GM23338 (cell line): ENCODE data around the gene BEND5. TPM values are rescaled to one million over a fixed set of nuclear protein-coding genes. Genes with fewer than 3 reads are reported as not detected.

ENCODE experiments used
- ATAC-seq: fragments of 200-7000 bp; cut with Tn5 transposase; 3 replicates; pipeline ENCODE4 v1.9.1; 2020
- DNase-seq: peaks from one replicate; pipeline ENCODE4 v3.0.0-alpha.2; 2015; ENCODE audit warnings: low spot score
- H2AFZ ChIP-seq: fragments of 200-600 bp; sonication (generic); 2 replicates; pipeline ENCODE4 v1.8.0; 2016; ENCODE audit warnings: antibody characterized with exemption, mild to moderate bottlenecking, moderate library complexity
- H3F3A ChIP-seq: fragments of 200-600 bp; sonication (generic); replicated peaks from 2 replicates; pipeline ENCODE4 v1.8.0; 2017; ENCODE audit warnings: antibody characterized with exemption, mixed run types, low read depth
- H3K27ac ChIP-seq: fragments of 200-600 bp; sonication (generic); 2 replicates; pipeline ENCODE4 v1.6.1; 2016; ENCODE audit warnings: low read depth
- H3K27me3 ChIP-seq: fragments of 200-600 bp; sonication (generic); 2 replicates; pipeline ENCODE4 v1.8.0; 2016; ENCODE audit warnings: mild to moderate bottlenecking, mixed run types, moderate library complexity; ENCODE audit not compliant: insufficient read depth
- H3K36me3 ChIP-seq: fragments of 200-600 bp; sonication (generic); 2 replicates; pipeline ENCODE4 v1.8.0; 2016; ENCODE audit warnings: mild to moderate bottlenecking; ENCODE audit not compliant: insufficient read depth
- H3K4me1 ChIP-seq: fragments of 200-600 bp; sonication (generic); 2 replicates; pipeline ENCODE4 v1.8.0; 2016; ENCODE audit warnings: mild to moderate bottlenecking, moderate library complexity; ENCODE audit not compliant: insufficient read depth
- H3K4me2 ChIP-seq: fragments of 200-600 bp; sonication (generic); 2 replicates; pipeline ENCODE4 v1.7.1; 2017; ENCODE audit warnings: mixed run types
- H3K4me3 ChIP-seq: fragments of 200-600 bp; sonication (generic); 2 replicates; pipeline ENCODE4 v1.6.1; 2016; ENCODE audit warnings: mixed run types
- H3K79me2 ChIP-seq: fragments of 200-600 bp; sonication (generic); replicated peaks from 2 replicates; pipeline ENCODE4 v1.8.0; 2017; ENCODE audit warnings: mild to moderate bottlenecking; ENCODE audit not compliant: insufficient read depth
- H3K9me2 ChIP-seq: fragments of 200-600 bp; sonication (generic); 2 replicates; pipeline ENCODE4 v1.8.0; 2017; ENCODE audit not compliant: insufficient read depth
- H4K20me1 ChIP-seq: fragments of 200-600 bp; sonication (generic); replicated peaks from 2 replicates; pipeline ENCODE4 v1.8.0; 2017; ENCODE audit warnings: mild to moderate bottlenecking; ENCODE audit not compliant: insufficient read depth
- H3K27ac Mint-ChIP-seq: 2 replicates; pipeline ENCODE4 v1.8.0; 2020; ENCODE audit warnings: inconsistent platforms, mild to moderate bottlenecking, moderate library complexity, mixed read lengths
- H3K27me3 Mint-ChIP-seq: 3 replicates; pipeline ENCODE4 v1.8.0; 2022; ENCODE audit warnings: low read depth, mild to moderate bottlenecking, moderate library complexity, mixed read lengths, inconsistent platforms; ENCODE audit not compliant: insufficient read depth, poor library complexity
- H3K36me3 Mint-ChIP-seq: 3 replicates; pipeline ENCODE4 v1.8.0; 2021; ENCODE audit warnings: low read depth, mild to moderate bottlenecking, inconsistent platforms, moderate library complexity, mixed read lengths
- H3K4me1 Mint-ChIP-seq: 3 replicates; pipeline ENCODE4 v1.8.0; 2020; ENCODE audit warnings: mild to moderate bottlenecking, inconsistent platforms, mixed read lengths
- H3K4me3 Mint-ChIP-seq: 3 replicates; pipeline ENCODE4 v1.8.0; 2021; ENCODE audit warnings: moderate library complexity, mild to moderate bottlenecking, inconsistent platforms, mixed read lengths
- H3K9me3 Mint-ChIP-seq: 3 replicates; pipeline ENCODE4 v1.8.0; 2020; ENCODE audit warnings: moderate library complexity, mild to moderate bottlenecking, inconsistent platforms, mixed read lengths
- EZH2phosphoT487 ChIP-seq: fragments of 200-600 bp; sonication (generic); IDR thresholded peaks from one replicate; pipeline ENCODE4 v1.8.1; 2018; ENCODE audit warnings: antibody characterized with exemption; ENCODE audit not compliant: unreplicated experiment
- JUNB ChIP-seq: IDR thresholded peaks from one replicate; pipeline ENCODE4 v1.6.1; 2016; ENCODE audit warnings: antibody characterized with exemption; ENCODE audit not compliant: unreplicated experiment
- NANOG ChIP-seq: IDR thresholded peaks from 2 replicates; pipeline ENCODE4 v1.6.1; 2016; ENCODE audit warnings: antibody characterized with exemption, borderline replicate concordance
- STAT1 ChIP-seq: IDR thresholded peaks from one replicate; pipeline ENCODE4 v1.6.1; 2016; ENCODE audit warnings: antibody characterized with exemption; ENCODE audit not compliant: unreplicated experiment
- polyA plus RNA-seq: library from polyadenylated mRNA; unstranded; fragments of >200 nt; fragmentation: Nextera tagmentation; extraction: Ambion mirVana; gene quantifications from 2 replicates; pipeline ENCODE4 v1.2.1, GENCODE V29; 2016
- total RNA-seq: library from RNA; depleted of rRNA; stranded (reverse); fragments of >200 nt; shearing (Covaris generic); gene quantifications from 2 replicates; pipeline ENCODE4 v1.2.3, GENCODE V29; 2014
- TF ChIP-seq, protein P1 (sequence below): fragments of 250-450 bp; sonication (Bioruptor Pico); IDR thresholded peaks from 2 replicates; pipeline ENCODE4 v1.5.0; 2020; ENCODE audit warnings: mild to moderate bottlenecking, moderate library complexity
- TF ChIP-seq, protein P2 (sequence below): IDR thresholded peaks from one replicate; pipeline ENCODE4 v1.6.1; 2018; ENCODE audit warnings: antibody characterized with exemption; ENCODE audit not compliant: unreplicated experiment
- TF ChIP-seq, protein P3 (sequence below), 2 experiments: fragments of 200-600 bp in 1 of 2; sonication (generic) in 1 of 2; conservative IDR thresholded peaks; 2 replicates each; pipeline versions ENCODE4 v1.5.1 to v1.6.1; 2016 to 2017; ENCODE audit warnings: antibody characterized with exemption in 2 of 2, low read depth in 2 of 2, mild to moderate bottlenecking in 2 of 2, moderate library complexity in 1 of 2
- TF ChIP-seq, protein P4 (sequence below): IDR thresholded peaks from 2 replicates; pipeline ENCODE4 v1.6.1; 2016; ENCODE audit warnings: antibody characterized with exemption

Gene BEND5
- total and polyA plus RNA-seq, 2 experiments from 2014 or later = 6.8 to 12.3 TPM

GRCh38 chr1:48753293-48753692, 23.4 kb downstream of the BEND5 start (continued):
- TF ChIP-seq, protein P1, sequence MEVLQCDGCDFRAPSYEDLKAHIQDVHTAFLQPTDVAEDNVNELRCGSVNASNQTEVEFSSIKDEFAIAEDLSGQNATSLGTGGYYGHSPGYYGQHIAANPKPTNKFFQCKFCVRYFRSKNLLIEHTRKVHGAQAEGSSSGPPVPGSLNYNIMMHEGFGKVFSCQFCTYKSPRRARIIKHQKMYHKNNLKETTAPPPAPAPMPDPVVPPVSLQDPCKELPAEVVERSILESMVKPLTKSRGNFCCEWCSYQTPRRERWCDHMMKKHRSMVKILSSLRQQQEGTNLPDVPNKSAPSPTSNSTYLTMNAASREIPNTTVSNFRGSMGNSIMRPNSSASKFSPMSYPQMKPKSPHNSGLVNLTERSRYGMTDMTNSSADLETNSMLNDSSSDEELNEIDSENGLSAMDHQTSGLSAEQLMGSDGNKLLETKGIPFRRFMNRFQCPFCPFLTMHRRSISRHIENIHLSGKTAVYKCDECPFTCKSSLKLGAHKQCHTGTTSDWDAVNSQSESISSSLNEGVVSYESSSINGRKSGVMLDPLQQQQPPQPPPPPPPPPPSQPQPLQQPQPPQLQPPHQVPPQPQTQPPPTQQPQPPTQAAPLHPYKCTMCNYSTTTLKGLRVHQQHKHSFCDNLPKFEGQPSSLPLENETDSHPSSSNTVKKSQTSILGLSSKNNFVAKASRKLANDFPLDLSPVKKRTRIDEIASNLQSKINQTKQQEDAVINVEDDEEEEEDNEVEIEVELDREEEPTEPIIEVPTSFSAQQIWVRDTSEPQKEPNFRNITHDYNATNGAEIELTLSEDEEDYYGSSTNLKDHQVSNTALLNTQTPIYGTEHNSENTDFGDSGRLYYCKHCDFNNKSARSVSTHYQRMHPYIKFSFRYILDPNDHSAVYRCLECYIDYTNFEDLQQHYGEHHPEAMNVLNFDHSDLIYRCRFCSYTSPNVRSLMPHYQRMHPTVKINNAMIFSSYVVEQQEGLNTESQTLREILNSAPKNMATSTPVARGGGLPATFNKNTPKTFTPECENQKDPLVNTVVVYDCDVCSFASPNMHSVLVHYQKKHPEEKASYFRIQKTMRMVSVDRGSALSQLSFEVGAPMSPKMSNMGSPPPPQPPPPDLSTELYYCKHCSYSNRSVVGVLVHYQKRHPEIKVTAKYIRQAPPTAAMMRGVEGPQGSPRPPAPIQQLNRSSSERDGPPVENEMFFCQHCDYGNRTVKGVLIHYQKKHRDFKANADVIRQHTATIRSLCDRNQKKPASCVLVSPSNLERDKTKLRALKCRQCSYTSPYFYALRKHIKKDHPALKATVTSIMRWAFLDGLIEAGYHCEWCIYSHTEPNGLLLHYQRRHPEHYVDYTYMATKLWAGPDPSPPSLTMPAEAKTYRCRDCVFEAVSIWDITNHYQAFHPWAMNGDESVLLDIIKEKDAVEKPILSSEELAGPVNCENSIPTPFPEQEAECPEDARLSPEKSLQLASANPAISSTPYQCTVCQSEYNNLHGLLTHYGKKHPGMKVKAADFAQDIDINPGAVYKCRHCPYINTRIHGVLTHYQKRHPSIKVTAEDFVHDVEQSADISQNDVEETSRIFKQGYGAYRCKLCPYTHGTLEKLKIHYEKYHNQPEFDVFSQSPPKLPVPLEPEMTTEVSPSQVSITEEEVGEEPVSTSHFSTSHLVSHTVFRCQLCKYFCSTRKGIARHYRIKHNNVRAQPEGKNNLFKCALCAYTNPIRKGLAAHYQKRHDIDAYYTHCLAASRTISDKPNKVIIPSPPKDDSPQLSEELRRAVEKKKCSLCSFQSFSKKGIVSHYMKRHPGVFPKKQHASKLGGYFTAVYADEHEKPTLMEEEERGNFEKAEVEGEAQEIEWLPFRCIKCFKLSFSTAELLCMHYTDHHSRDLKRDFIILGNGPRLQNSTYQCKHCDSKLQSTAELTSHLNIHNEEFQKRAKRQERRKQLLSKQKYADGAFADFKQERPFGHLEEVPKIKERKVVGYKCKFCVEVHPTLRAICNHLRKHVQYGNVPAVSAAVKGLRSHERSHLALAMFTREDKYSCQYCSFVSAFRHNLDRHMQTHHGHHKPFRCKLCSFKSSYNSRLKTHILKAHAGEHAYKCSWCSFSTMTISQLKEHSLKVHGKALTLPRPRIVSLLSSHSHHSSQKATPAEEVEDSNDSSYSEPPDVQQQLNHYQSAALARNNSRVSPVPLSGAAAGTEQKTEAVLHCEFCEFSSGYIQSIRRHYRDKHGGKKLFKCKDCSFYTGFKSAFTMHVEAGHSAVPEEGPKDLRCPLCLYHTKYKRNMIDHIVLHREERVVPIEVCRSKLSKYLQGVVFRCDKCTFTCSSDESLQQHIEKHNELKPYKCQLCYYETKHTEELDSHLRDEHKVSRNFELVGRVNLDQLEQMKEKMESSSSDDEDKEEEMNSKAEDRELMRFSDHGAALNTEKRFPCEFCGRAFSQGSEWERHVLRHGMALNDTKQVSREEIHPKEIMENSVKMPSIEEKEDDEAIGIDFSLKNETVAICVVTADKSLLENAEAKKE (CRISPR knock-in tag) = no peak

- H3F3A ChIP-seq = no peaks in the 10 kb centered on the region
- H2AFZ ChIP-seq = no peak overlapping the region
- no peak overlapping the region for H3K27ac Mint-ChIP-seq
- DNase-seq = no peak
- H3K4me2 ChIP-seq = no peak overlapping the region
- no peaks in the 10 kb centered on the region for H3K36me3 Mint-ChIP-seq
- H3K79me2 ChIP-seq = no peaks in the 10 kb centered on the region
- H3K4me3 ChIP-seq = no peak overlapping the region
- H3K36me3 ChIP-seq = peaks cover 3% of the 10 kb centered on the region; the same call in 1 of the 2 replicates
- H3K9me3 Mint-ChIP-seq = no peaks in the 10 kb centered on the region
- no peaks in the 10 kb centered on the region; the same call in 1 of the 2 replicates for H3K4me1 ChIP-seq
- no peak for ATAC-seq
- no peak overlapping the region for H3K4me3 Mint-ChIP-seq
- peaks cover 5% of the 10 kb centered on the region; the same call in 1 of the 2 replicates for H3K9me2 ChIP-seq
- H3K4me1 Mint-ChIP-seq = peaks cover 13% of the 10 kb centered on the region; the same call in 2 of the 3 replicates
- H3K27me3 Mint-ChIP-seq = peaks cover 3% of the 10 kb centered on the region
- H3K27ac ChIP-seq = no peak overlapping the region
- H3K27me3 ChIP-seq = no peaks in the 10 kb centered on the region
- H4K20me1 ChIP-seq = no peaks in the 10 kb centered on the region
- TF ChIP-seq STAT1 (no peak), JUNB (no peak), EZH2phosphoT487 (no peak), NANOG (no peak)
- TF ChIP-seq, protein P2, sequence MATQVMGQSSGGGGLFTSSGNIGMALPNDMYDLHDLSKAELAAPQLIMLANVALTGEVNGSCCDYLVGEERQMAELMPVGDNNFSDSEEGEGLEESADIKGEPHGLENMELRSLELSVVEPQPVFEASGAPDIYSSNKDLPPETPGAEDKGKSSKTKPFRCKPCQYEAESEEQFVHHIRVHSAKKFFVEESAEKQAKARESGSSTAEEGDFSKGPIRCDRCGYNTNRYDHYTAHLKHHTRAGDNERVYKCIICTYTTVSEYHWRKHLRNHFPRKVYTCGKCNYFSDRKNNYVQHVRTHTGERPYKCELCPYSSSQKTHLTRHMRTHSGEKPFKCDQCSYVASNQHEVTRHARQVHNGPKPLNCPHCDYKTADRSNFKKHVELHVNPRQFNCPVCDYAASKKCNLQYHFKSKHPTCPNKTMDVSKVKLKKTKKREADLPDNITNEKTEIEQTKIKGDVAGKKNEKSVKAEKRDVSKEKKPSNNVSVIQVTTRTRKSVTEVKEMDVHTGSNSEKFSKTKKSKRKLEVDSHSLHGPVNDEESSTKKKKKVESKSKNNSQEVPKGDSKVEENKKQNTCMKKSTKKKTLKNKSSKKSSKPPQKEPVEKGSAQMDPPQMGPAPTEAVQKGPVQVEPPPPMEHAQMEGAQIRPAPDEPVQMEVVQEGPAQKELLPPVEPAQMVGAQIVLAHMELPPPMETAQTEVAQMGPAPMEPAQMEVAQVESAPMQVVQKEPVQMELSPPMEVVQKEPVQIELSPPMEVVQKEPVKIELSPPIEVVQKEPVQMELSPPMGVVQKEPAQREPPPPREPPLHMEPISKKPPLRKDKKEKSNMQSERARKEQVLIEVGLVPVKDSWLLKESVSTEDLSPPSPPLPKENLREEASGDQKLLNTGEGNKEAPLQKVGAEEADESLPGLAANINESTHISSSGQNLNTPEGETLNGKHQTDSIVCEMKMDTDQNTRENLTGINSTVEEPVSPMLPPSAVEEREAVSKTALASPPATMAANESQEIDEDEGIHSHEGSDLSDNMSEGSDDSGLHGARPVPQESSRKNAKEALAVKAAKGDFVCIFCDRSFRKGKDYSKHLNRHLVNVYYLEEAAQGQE = no peak
- TF ChIP-seq, protein P3, sequence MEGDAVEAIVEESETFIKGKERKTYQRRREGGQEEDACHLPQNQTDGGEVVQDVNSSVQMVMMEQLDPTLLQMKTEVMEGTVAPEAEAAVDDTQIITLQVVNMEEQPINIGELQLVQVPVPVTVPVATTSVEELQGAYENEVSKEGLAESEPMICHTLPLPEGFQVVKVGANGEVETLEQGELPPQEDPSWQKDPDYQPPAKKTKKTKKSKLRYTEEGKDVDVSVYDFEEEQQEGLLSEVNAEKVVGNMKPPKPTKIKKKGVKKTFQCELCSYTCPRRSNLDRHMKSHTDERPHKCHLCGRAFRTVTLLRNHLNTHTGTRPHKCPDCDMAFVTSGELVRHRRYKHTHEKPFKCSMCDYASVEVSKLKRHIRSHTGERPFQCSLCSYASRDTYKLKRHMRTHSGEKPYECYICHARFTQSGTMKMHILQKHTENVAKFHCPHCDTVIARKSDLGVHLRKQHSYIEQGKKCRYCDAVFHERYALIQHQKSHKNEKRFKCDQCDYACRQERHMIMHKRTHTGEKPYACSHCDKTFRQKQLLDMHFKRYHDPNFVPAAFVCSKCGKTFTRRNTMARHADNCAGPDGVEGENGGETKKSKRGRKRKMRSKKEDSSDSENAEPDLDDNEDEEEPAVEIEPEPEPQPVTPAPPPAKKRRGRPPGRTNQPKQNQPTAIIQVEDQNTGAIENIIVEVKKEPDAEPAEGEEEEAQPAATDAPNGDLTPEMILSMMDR (conservative IDR thresholded peaks at IDR 0.05; ENCODE audit: low read depth in 2 of 2) = no peak
- TF ChIP-seq, protein P4, sequence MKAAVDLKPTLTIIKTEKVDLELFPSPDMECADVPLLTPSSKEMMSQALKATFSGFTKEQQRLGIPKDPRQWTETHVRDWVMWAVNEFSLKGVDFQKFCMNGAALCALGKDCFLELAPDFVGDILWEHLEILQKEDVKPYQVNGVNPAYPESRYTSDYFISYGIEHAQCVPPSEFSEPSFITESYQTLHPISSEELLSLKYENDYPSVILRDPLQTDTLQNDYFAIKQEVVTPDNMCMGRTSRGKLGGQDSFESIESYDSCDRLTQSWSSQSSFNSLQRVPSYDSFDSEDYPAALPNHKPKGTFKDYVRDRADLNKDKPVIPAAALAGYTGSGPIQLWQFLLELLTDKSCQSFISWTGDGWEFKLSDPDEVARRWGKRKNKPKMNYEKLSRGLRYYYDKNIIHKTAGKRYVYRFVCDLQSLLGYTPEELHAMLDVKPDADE = no peak
Measured at GRCh38 chr1:48750109-48750508, 26.6 kb downstream of the BEND5 start.
